ENCODE results near the gene RAVER2. TPM values are rescaled to one million over a fixed set of nuclear protein-coding genes. Genes with fewer than 3 reads are reported as not detected.

RAVER2 gene
- total RNA-seq, 1 experiment from 2014 or later = 20.3 TPM

- no peak for TF ChIP-seq ERG (CRISPR knock-in tag; IDR thresholded peaks at IDR 0.05)
- TF ChIP-seq ATF3 (CRISPR knock-in tag; conservative IDR thresholded peaks at IDR 0.05) = no peak
- TF ChIP-seq ZNF281 (CRISPR knock-in tag; IDR thresholded peaks at IDR 0.05) = no peak
- TF ChIP-seq ZNF512 (CRISPR knock-in tag; IDR thresholded peaks at IDR 0.05; ENCODE audit: borderline replicate concordance) = no peak
- no peak for TF ChIP-seq NFYB (CRISPR knock-in tag; conservative IDR thresholded peaks at IDR 0.05; ENCODE audit: low read depth)
- TF ChIP-seq ESRRA (CRISPR knock-in tag; IDR thresholded peaks at IDR 0.05; ENCODE audit: borderline replicate concordance) = no peak
- no peak for TF ChIP-seq GRHL2 (CRISPR knock-in tag; IDR thresholded peaks at IDR 0.05; ENCODE audit: insufficient replicate concordance, severe bottlenecking)
These were observed 97.3 kb downstream of the RAVER2 start (continued) for GRCh38 chr1:64842224-64842623.

- H3K27ac Mint-ChIP-seq = no peak overlapping the region
- DNase-seq (ENCODE audit: low spot score) = no peak
- CTCF ChIA-PET = interaction anchor here (1.2 kb wide), 1 partner anchor 177 kb away, joined by 3 read pairs; no protein-coding TSS in a partner anchor
- no peaks in the 10 kb centered on the region for H3K27me3 Mint-ChIP-seq (ENCODE audit: low read depth)
- peaks cover 17% of the 10 kb centered on the region for H3K36me3 Mint-ChIP-seq
- no peak overlapping the region for H3K4me3 Mint-ChIP-seq
- no peak for TF ChIP-seq FOXP1 (CRISPR knock-in tag; IDR thresholded peaks at IDR 0.05; ENCODE audit: borderline replicate concordance)
- no peak for TF ChIP-seq RORB (CRISPR knock-in tag; IDR thresholded peaks at IDR 0.05)
- no peak for TF ChIP-seq ZSCAN18 (CRISPR knock-in tag; IDR thresholded peaks at IDR 0.05)
- no peak for TF ChIP-seq ZNF138 (CRISPR knock-in tag; conservative IDR thresholded peaks at IDR 0.05)
- TF ChIP-seq MLX (CRISPR knock-in tag; IDR thresholded peaks at IDR 0.05) = no peak
- no peak for TF ChIP-seq FOXP4 (CRISPR knock-in tag; IDR thresholded peaks at IDR 0.05)
- no peak for TF ChIP-seq NR2C2 (CRISPR knock-in tag; IDR thresholded peaks at IDR 0.05)
- peaks cover 6% of the 10 kb centered on the region for H3K4me1 Mint-ChIP-seq
- ATAC-seq = no peak
- POLR2A ChIA-PET = no interaction called here
- no peaks in the 10 kb centered on the region for H3K9me3 Mint-ChIP-seq
These were observed 98.8 kb downstream of the RAVER2 start for GRCh38 chr1:64843675-64844074.
